B cell (primary cell): ENCODE results near the gene LCN1.

Source experiments
- CTCF ChIP-seq: fragments of 200-600 bp; IDR thresholded peaks from one replicate; pipeline ENCODE4 v1.8.0; 2022; ENCODE audit warnings: antibody characterized with exemption, mild to moderate bottlenecking
- EZH2 ChIP-seq: IDR thresholded peaks from 2 replicates; pipeline ENCODE4 v1.6.1; 2012; ENCODE audit warnings: borderline replicate concordance, low read depth, mild to moderate bottlenecking, moderate library complexity, low read length; ENCODE audit not compliant: insufficient read depth, poor library complexity, severe bottlenecking

GRCh38 chr9:135500071-135500524 lies 21.1 kb upstream of the LCN1 start:
- no peak for TF ChIP-seq CTCF
- no peak for TF ChIP-seq EZH2
